Stimulated activated naive B cell treated with anti-CD40 and anti-IgM and Interleukin-4, amounts not matched to agents 10 μg/mL and 1 μg/mL and 100 μg/mL, for 72 hours (primary cell): ENCODE results near the gene RTP1.
"Not testable (repeated sequence)": the region's sequence is repeated elsewhere in the genome, so short reads cannot be mapped to it uniquely, and the experiment has no call there.

ENCODE experiments used
- ATAC-seq, 2 donors: fragments of 150-1000 bp; cut with Tn5 transposase; replicated peaks; 2 replicates each; pipeline ENCODE4 v1.10.0; 2021; ENCODE audit warnings: moderate library complexity in 1 of 2
- DNase-seq: peaks from one replicate; pipeline ENCODE4 v3.0.0; 2021
- H3K27ac Mint-ChIP-seq: one replicate; pipeline ENCODE4 v1.8.0; 2022; ENCODE audit warnings: mild to moderate bottlenecking, mixed read lengths
- H3K27me3 Mint-ChIP-seq, 2 donors: one replicate each; pipeline ENCODE4 v1.8.0; 2022; ENCODE audit warnings: mixed read lengths in 2 of 2
- H3K36me3 Mint-ChIP-seq, 2 donors: one replicate each; pipeline ENCODE4 v1.8.0; 2022; ENCODE audit warnings: mixed read lengths in 2 of 2, mild to moderate bottlenecking in 1 of 2
- H3K4me1 Mint-ChIP-seq, 2 donors: one replicate each; pipeline ENCODE4 v1.8.0; 2022; ENCODE audit warnings: mixed read lengths in 2 of 2, mild to moderate bottlenecking in 1 of 2
- H3K4me3 Mint-ChIP-seq, 2 donors: one replicate each; pipeline ENCODE4 v1.8.0; 2022; ENCODE audit warnings: mild to moderate bottlenecking in 2 of 2, mixed read lengths in 2 of 2, moderate library complexity in 1 of 2
- H3K9me3 Mint-ChIP-seq, 2 donors: one replicate each; pipeline ENCODE4 v1.8.0; 2022; ENCODE audit warnings: mixed read lengths in 2 of 2, mild to moderate bottlenecking in 1 of 2

Gene RTP1

GRCh38 chr3:187197335-187197649 lies at the start of gene RTP1:
Gene RTP1 (plus strand): TSS chr3:187197486. CDS start chr3:187197516, 30 bp downstream.
- Mint-ChIP-seq H3K9me3 (no peaks in the 10 kb centered on the region), H3K27me3 (peaks cover 47 to 66% of the 10 kb centered on the region in 2 donors), H3K36me3 (no peaks in the 10 kb centered on the region), H3K4me3 (no peak within 1 kb of the TSS), H3K27ac (no peak within 1 kb of the TSS), H3K4me1 (no peaks in the 10 kb centered on the region)
- ATAC-seq (no peak), DNase-seq (no peak)

- H3K4me1 Mint-ChIP-seq, result peaks cover 0 to 11% of the 10 kb centered on the region in 2 donors
- H3K27ac Mint-ChIP-seq, result no peak overlapping the region
- peaks cover 7 to 10% of the 10 kb centered on the region in 2 donors for H3K9me3 Mint-ChIP-seq
- peaks cover 7 to 10% of the 10 kb centered on the region in 2 donors for H3K27me3 Mint-ChIP-seq
- ATAC-seq (no peak), DNase-seq (no peak)
- H3K36me3 Mint-ChIP-seq, result peaks cover 10 to 13% of the 10 kb centered on the region in 2 donors
- H3K4me3 Mint-ChIP-seq, result no peak overlapping the region
These were observed 47.1 kb upstream of the RTP1 start for GRCh38 chr3:187150186-187150585.

GRCh38 chr3:187150599-187150998 lies 46.7 kb upstream of the RTP1 start:
- Mint-ChIP-seq H3K36me3 (peaks cover 7 to 9% of the 10 kb centered on the region in 2 donors), H3K9me3 (peaks cover 7 to 9% of the 10 kb centered on the region in 2 donors), H3K4me3 (no peak overlapping the region), H3K4me1 (peaks cover 0 to 11% of the 10 kb centered on the region in 2 donors), H3K27me3 (peaks cover 7 to 10% of the 10 kb centered on the region in 2 donors), H3K27ac (no peak overlapping the region)
- ATAC-seq (peak; percentile 71 to 73), DNase-seq (peak; percentile 27)

- Mint-ChIP-seq H3K4me1 (peaks cover 0 to 3% of the 10 kb centered on the region in 2 donors), H3K9me3 (peaks cover 3 to 6% of the 10 kb centered on the region in 2 donors)
- DNase-seq, result no peak
These were observed 35.7 kb upstream of the RTP1 start for GRCh38 chr3:187161556-187161955.

GRCh38 chr3:187162265-187162953 lies 34.9 kb upstream of the RTP1 start:
- DNase-seq (no peak), ATAC-seq (no peak)
- peaks cover 11 to 13% of the 10 kb centered on the region in 2 donors for H3K27me3 Mint-ChIP-seq
- no peak overlapping the region for H3K4me3 Mint-ChIP-seq
- no peaks in the 10 kb centered on the region for H3K36me3 Mint-ChIP-seq
- peaks cover 0 to 3% of the 10 kb centered on the region in 2 donors for H3K4me1 Mint-ChIP-seq
- H3K27ac Mint-ChIP-seq, result no peak overlapping the region
- H3K9me3 Mint-ChIP-seq, result peaks cover 3 to 6% of the 10 kb centered on the region in 2 donors

More at GRCh38 chr3:187161556-187161955, 35.7 kb upstream of the RTP1 start:
- no peak overlapping the region for H3K27ac Mint-ChIP-seq
- H3K36me3 Mint-ChIP-seq, result no peaks in the 10 kb centered on the region
- no peak overlapping the region for H3K4me3 Mint-ChIP-seq
- H3K27me3 Mint-ChIP-seq, result peaks cover 11 to 13% of the 10 kb centered on the region in 2 donors
- ATAC-seq, result no peak

- peak; percentile 5 for DNase-seq
- Mint-ChIP-seq H3K27me3 (peaks cover 13 to 18% of the 10 kb centered on the region in 2 donors), H3K36me3 (no peaks in the 10 kb centered on the region), H3K9me3 (no peaks in the 10 kb centered on the region), H3K27ac (no peak overlapping the region), H3K4me3 (no peak overlapping the region), H3K4me1 (peaks cover 0 to 3% of the 10 kb centered on the region in 2 donors)
- peak; percentile 39 to 61 for ATAC-seq
These were observed 32.1 kb upstream of the RTP1 start for GRCh38 chr3:187165144-187165543.

- Mint-ChIP-seq H3K27ac (no peak overlapping the region), H3K4me1 (no peaks in the 10 kb centered on the region), H3K27me3 (peaks cover 7 to 12% of the 10 kb centered on the region in 2 donors), H3K9me3 (no peaks in the 10 kb centered on the region), H3K4me3 (no peak overlapping the region), H3K36me3 (no peaks in the 10 kb centered on the region)
- ATAC-seq, result no peak
- no peak for DNase-seq
These were observed 30.5 kb upstream of the RTP1 start for GRCh38 chr3:187166750-187167149.

GRCh38 chr3:187167777-187168176 lies 29.5 kb upstream of the RTP1 start:
- H3K4me3 Mint-ChIP-seq, result no peak overlapping the region
- no peaks in the 10 kb centered on the region for H3K36me3 Mint-ChIP-seq
- H3K9me3 Mint-ChIP-seq, result no peaks in the 10 kb centered on the region
- no peak overlapping the region for H3K27ac Mint-ChIP-seq
- H3K27me3 Mint-ChIP-seq, result peaks cover 8 to 15% of the 10 kb centered on the region in 2 donors
- no peak for ATAC-seq
- no peaks in the 10 kb centered on the region for H3K4me1 Mint-ChIP-seq
- no peak for DNase-seq

GRCh38 chr3:187169231-187169960 lies 27.9 kb upstream of the RTP1 start:
- ATAC-seq (no peak), DNase-seq (no peak)
- no peaks in the 10 kb centered on the region for H3K4me1 Mint-ChIP-seq
- H3K4me3 Mint-ChIP-seq, result no peak overlapping the region
- no peak overlapping the region for H3K27ac Mint-ChIP-seq
- no peaks in the 10 kb centered on the region for H3K9me3 Mint-ChIP-seq
- H3K27me3 Mint-ChIP-seq, result peaks cover 8 to 21% of the 10 kb centered on the region in 2 donors
- no peaks in the 10 kb centered on the region for H3K36me3 Mint-ChIP-seq

- H3K4me1 Mint-ChIP-seq, H3K27ac Mint-ChIP-seq, DNase-seq, H3K4me3 Mint-ChIP-seq, H3K36me3 Mint-ChIP-seq, ATAC-seq, H3K9me3 Mint-ChIP-seq: not testable (repeated sequence)
- peaks cover 20 to 32% of the 10 kb centered on the region in 2 donors for H3K27me3 Mint-ChIP-seq
These were observed 26.4 kb upstream of the RTP1 start for GRCh38 chr3:187170911-187171310.

GRCh38 chr3:187172929-187173328 lies 24.4 kb upstream of the RTP1 start:
- no peaks in the 10 kb centered on the region for H3K36me3 Mint-ChIP-seq
- no peaks in the 10 kb centered on the region for H3K9me3 Mint-ChIP-seq
- H3K4me3 Mint-ChIP-seq, result no peak overlapping the region
- H3K27ac Mint-ChIP-seq, result no peak overlapping the region
- no peak for ATAC-seq
- peaks cover 26 to 37% of the 10 kb centered on the region in 2 donors for H3K27me3 Mint-ChIP-seq
- DNase-seq, result no peak
- no peaks in the 10 kb centered on the region for H3K4me1 Mint-ChIP-seq

- no peak overlapping the region for H3K27ac Mint-ChIP-seq
- peaks cover 65% of the 10 kb centered on the region in 2 donors for H3K27me3 Mint-ChIP-seq
- no peak overlapping the region for H3K4me3 Mint-ChIP-seq
- ATAC-seq (no peak), DNase-seq (no peak)
- no peaks in the 10 kb centered on the region for H3K9me3 Mint-ChIP-seq
- no peaks in the 10 kb centered on the region for H3K4me1 Mint-ChIP-seq
- no peaks in the 10 kb centered on the region for H3K36me3 Mint-ChIP-seq
These were observed 15.7 kb upstream of the RTP1 start for GRCh38 chr3:187181454-187182170.

GRCh38 chr3:187183210-187183862 lies 13.9 kb upstream of the RTP1 start:
- Mint-ChIP-seq H3K27ac (no peak overlapping the region), H3K4me3 (no peak overlapping the region), H3K4me1 (peaks cover 0 to 2% of the 10 kb centered on the region in 2 donors), H3K9me3 (no peaks in the 10 kb centered on the region), H3K27me3 (peaks cover 69 to 77% of the 10 kb centered on the region in 2 donors), H3K36me3 (no peaks in the 10 kb centered on the region)
- no peak for DNase-seq
- peak; percentile 45 to 67 for ATAC-seq

- no peak overlapping the region for H3K4me3 Mint-ChIP-seq
- ATAC-seq, result no peak
These were observed 13.4 kb upstream of the RTP1 start for GRCh38 chr3:187183903-187184302.

More at GRCh38 chr3:187183903-187184302, 13.4 kb upstream of the RTP1 start:
- H3K36me3 Mint-ChIP-seq, result no peaks in the 10 kb centered on the region
- H3K27me3 Mint-ChIP-seq, result peaks cover 67 to 74% of the 10 kb centered on the region in 2 donors
- H3K27ac Mint-ChIP-seq, result no peak overlapping the region
- H3K9me3 Mint-ChIP-seq, result no peaks in the 10 kb centered on the region
- DNase-seq, result no peak
- peaks cover 3 to 4% of the 10 kb centered on the region in 2 donors for H3K4me1 Mint-ChIP-seq
